HCT116 (cell line): Measurements from ENCODE around the gene SLC9C2.

Source experiments
- EZH2 ChIP-seq: fragments of 200-600 bp; sonication (generic); IDR thresholded peaks from 2 replicates; pipeline ENCODE4 v1.6.1; 2017; ENCODE audit warnings: antibody characterized with exemption, mixed run types
- EZH2phosphoT487 ChIP-seq: fragments of 200-600 bp; IDR thresholded peaks from 2 replicates; pipeline ENCODE4 v1.6.1; 2018; ENCODE audit warnings: antibody characterized with exemption, borderline replicate concordance
- POLR2A ChIP-seq: IDR thresholded peaks from 2 replicates; pipeline ENCODE4 v1.7.0; 2011; ENCODE audit warnings: borderline replicate concordance; ENCODE audit not compliant: insufficient read depth, insufficient read length; ENCODE audit errors: extremely low read depth
- RAD21 ChIP-seq: IDR thresholded peaks from 2 replicates; pipeline ENCODE4 v1.6.1; 2012; ENCODE audit warnings: low read depth, mild to moderate bottlenecking
- SIN3A ChIP-seq: IDR thresholded peaks from 2 replicates; pipeline ENCODE4 v1.6.1; 2012; ENCODE audit warnings: low read depth
- ZNF274 ChIP-seq: fragments of 200-500 bp; sonication (Bioruptor generic); IDR thresholded peaks from 2 replicates; pipeline ENCODE4 v1.6.1; 2014; ENCODE audit warnings: mild to moderate bottlenecking, low read depth, low read length, inconsistent platforms
- TF ChIP-seq, protein P1 (sequence below): IDR thresholded peaks from 2 replicates; pipeline ENCODE4 v1.6.1; 2012
- TF ChIP-seq, protein P2 (sequence below), 3 experiments: fragments of 200-600 bp in 1 of 3; sonication (generic) in 1 of 3; IDR thresholded peaks in 2 of 3; conservative IDR thresholded peaks in 1 of 3; 2 replicates each; pipeline ENCODE4 v1.5.1; 2012 to 2017; ENCODE audit warnings: low read depth in 2 of 3, low read length in 2 of 3, antibody characterized with exemption in 1 of 3, borderline replicate concordance in 1 of 3, control low read depth in 1 of 3, mild to moderate bottlenecking in 1 of 3, mixed read lengths in 1 of 3, mixed run types in 1 of 3, moderate library complexity in 1 of 3; ENCODE audit not compliant: insufficient read depth in 1 of 3

DNA sequence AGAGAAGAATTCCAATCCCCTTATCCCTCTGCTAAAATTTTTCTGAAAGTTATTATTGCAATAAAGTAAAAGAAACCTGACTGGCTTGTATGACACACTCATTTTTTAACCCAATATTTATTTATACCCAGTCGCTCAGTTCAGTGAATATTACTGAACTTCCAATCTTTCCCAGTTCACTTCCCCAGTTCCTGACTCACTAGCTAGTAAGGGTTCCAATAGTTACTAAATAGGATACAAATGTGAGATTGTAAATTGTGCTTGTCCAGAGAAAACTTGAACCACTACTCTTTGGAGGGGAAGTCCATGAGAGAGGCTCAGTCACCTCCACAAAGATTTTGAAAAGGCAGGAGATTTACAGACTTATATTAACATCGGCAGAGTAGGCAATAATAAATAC, 94.3 kb downstream of the SLC9C2 start:
- TF ChIP-seq, protein P1, sequence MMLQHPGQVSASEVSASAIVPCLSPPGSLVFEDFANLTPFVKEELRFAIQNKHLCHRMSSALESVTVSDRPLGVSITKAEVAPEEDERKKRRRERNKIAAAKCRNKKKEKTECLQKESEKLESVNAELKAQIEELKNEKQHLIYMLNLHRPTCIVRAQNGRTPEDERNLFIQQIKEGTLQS, result no peak
- TF ChIP-seq POLR2A (no peak), RAD21 (no peak), ZNF274 (no peak), EZH2 (no peak), SIN3A (no peak), EZH2phosphoT487 (no peak)
- TF ChIP-seq, protein P2, sequence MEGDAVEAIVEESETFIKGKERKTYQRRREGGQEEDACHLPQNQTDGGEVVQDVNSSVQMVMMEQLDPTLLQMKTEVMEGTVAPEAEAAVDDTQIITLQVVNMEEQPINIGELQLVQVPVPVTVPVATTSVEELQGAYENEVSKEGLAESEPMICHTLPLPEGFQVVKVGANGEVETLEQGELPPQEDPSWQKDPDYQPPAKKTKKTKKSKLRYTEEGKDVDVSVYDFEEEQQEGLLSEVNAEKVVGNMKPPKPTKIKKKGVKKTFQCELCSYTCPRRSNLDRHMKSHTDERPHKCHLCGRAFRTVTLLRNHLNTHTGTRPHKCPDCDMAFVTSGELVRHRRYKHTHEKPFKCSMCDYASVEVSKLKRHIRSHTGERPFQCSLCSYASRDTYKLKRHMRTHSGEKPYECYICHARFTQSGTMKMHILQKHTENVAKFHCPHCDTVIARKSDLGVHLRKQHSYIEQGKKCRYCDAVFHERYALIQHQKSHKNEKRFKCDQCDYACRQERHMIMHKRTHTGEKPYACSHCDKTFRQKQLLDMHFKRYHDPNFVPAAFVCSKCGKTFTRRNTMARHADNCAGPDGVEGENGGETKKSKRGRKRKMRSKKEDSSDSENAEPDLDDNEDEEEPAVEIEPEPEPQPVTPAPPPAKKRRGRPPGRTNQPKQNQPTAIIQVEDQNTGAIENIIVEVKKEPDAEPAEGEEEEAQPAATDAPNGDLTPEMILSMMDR (IDR thresholded peaks at IDR 0.05 in 2 of 3, conservative IDR thresholded peaks at IDR 0.05 in 1 of 3; ENCODE audit: borderline replicate concordance in 1 of 3, insufficient read depth in 1 of 3, low read depth in 2 of 3, low read length in 2 of 3), result no peak
